WTC11 (cell line): ENCODE data around the gene ASTN2. TPM values are rescaled to one million over a fixed set of nuclear protein-coding genes. Genes with fewer than 3 reads are reported as not detected.

Source experiments
- ATAC-seq: fragments of 200-7000 bp; cut with Tn5 transposase; 2 replicates; pipeline ENCODE4 v1.10.0; 2021; ENCODE audit warnings: mild to moderate bottlenecking, moderate library complexity
- CTCF ChIA-PET: fragments of 300-600 bp; sonication (Branson Sonifier 250); formaldehyde crosslinking; loops from one replicate; lab custom pipeline; 2021; ENCODE audit warnings: antibody characterized with exemption; lab: Charles Lee
- POLR2A ChIA-PET: fragments of 350-600 bp; sonication (Branson Sonifier 250); formaldehyde crosslinking; loops from one replicate; lab custom pipeline; 2021; ENCODE audit warnings: antibody characterized with exemption; lab: Charles Lee
- DNase-seq: peaks from one replicate; pipeline ENCODE4 v3.0.0; 2021; ENCODE audit warnings: low spot score
- H3K27ac Mint-ChIP-seq: 2 replicates; pipeline ENCODE4 v1.8.0; 2021; ENCODE audit warnings: mixed read lengths
- H3K27me3 Mint-ChIP-seq: 2 replicates; pipeline ENCODE4 v1.8.0; 2021; ENCODE audit warnings: low read depth, mild to moderate bottlenecking, moderate library complexity, mixed read lengths
- H3K36me3 Mint-ChIP-seq: 2 replicates; pipeline ENCODE4 v1.8.0; 2021; ENCODE audit warnings: mixed read lengths
- H3K4me1 Mint-ChIP-seq: 2 replicates; pipeline ENCODE4 v1.8.0; 2022; ENCODE audit warnings: mixed read lengths
- H3K4me3 Mint-ChIP-seq: 2 replicates; pipeline ENCODE4 v1.8.0; 2021; ENCODE audit warnings: mild to moderate bottlenecking, moderate library complexity, mixed read lengths
- H3K9me3 Mint-ChIP-seq: 2 replicates; pipeline ENCODE4 v1.8.0; 2021; ENCODE audit warnings: mixed read lengths
- ATF6 ChIP-seq: sonication (generic); formaldehyde crosslinking; IDR thresholded peaks from 2 replicates; pipeline ENCODE4 v1.8.1; 2023; ENCODE audit warnings: mild to moderate bottlenecking, missing genetic modification reagents
- E2F1 ChIP-seq: sonication (generic); formaldehyde crosslinking; IDR thresholded peaks from 2 replicates; pipeline ENCODE4 v1.8.0; 2022; ENCODE audit warnings: mild to moderate bottlenecking, missing genetic modification reagents
- ELF4 ChIP-seq: sonication (generic); formaldehyde crosslinking; IDR thresholded peaks from 2 replicates; pipeline ENCODE4 v1.8.1; 2022; ENCODE audit warnings: low read depth, mild to moderate bottlenecking, moderate library complexity, missing genetic modification reagents
- FOXJ3 ChIP-seq: sonication (generic); formaldehyde crosslinking; IDR thresholded peaks from 2 replicates; pipeline ENCODE4 v1.9.0; 2021; ENCODE audit warnings: missing genetic modification reagents, mild to moderate bottlenecking, borderline replicate concordance
- FOXK1 ChIP-seq: sonication (generic); formaldehyde crosslinking; IDR thresholded peaks from 2 replicates; pipeline ENCODE4 v1.8.0; 2022; ENCODE audit warnings: mild to moderate bottlenecking, moderate library complexity, missing genetic modification reagents
- FOXP4 ChIP-seq: sonication (generic); formaldehyde crosslinking; IDR thresholded peaks from 2 replicates; pipeline ENCODE4 v1.8.0; 2022; ENCODE audit warnings: mild to moderate bottlenecking, missing genetic modification reagents
- KAT7 ChIP-seq: sonication (generic); formaldehyde crosslinking; IDR thresholded peaks from 2 replicates; pipeline ENCODE4 v1.8.1; 2023; ENCODE audit warnings: missing genetic modification reagents, mild to moderate bottlenecking, borderline replicate concordance
- MLX ChIP-seq: sonication (generic); formaldehyde crosslinking; IDR thresholded peaks from 2 replicates; pipeline ENCODE4 v1.8.1; 2023; ENCODE audit warnings: mild to moderate bottlenecking, missing genetic modification reagents, moderate library complexity
- MYBL2 ChIP-seq: sonication (generic); formaldehyde crosslinking; IDR thresholded peaks from 2 replicates; pipeline ENCODE4 v1.8.1; 2023; ENCODE audit warnings: mild to moderate bottlenecking, moderate library complexity, missing genetic modification reagents
- NFE2L1 ChIP-seq: sonication (generic); formaldehyde crosslinking; IDR thresholded peaks from 2 replicates; pipeline ENCODE4 v1.8.1; 2023; ENCODE audit warnings: missing genetic modification reagents
- NR1H2 ChIP-seq: sonication (generic); formaldehyde crosslinking; IDR thresholded peaks from 2 replicates; pipeline ENCODE4 v1.9.0; 2021; ENCODE audit warnings: mild to moderate bottlenecking, moderate library complexity, missing genetic modification reagents
- NR2C2 ChIP-seq: sonication (generic); formaldehyde crosslinking; IDR thresholded peaks from 2 replicates; pipeline ENCODE4 v1.8.0; 2022; ENCODE audit warnings: mild to moderate bottlenecking, missing genetic modification reagents
- RORB ChIP-seq: fragments of 250-450 bp; sonication (Bioruptor Pico); IDR thresholded peaks from 2 replicates; pipeline ENCODE4 v1.9.0; 2021; ENCODE audit warnings: mild to moderate bottlenecking
- SMAD3 ChIP-seq: sonication (generic); formaldehyde crosslinking; IDR thresholded peaks from 2 replicates; pipeline ENCODE4 v1.8.0; 2022; ENCODE audit warnings: missing genetic modification reagents, mild to moderate bottlenecking, borderline replicate concordance
- TCF7 ChIP-seq: sonication (generic); formaldehyde crosslinking; IDR thresholded peaks from 2 replicates; pipeline ENCODE4 v1.8.0; 2022; ENCODE audit warnings: mild to moderate bottlenecking, low read depth, missing genetic modification reagents, moderate library complexity
- ZBTB21 ChIP-seq: sonication (generic); formaldehyde crosslinking; IDR thresholded peaks from 2 replicates; pipeline ENCODE4 v1.8.1; 2023; ENCODE audit warnings: mild to moderate bottlenecking, missing genetic modification reagents, borderline replicate concordance
- ZNF281 ChIP-seq: sonication (generic); formaldehyde crosslinking; IDR thresholded peaks from 2 replicates; pipeline ENCODE4 v1.8.0; 2023; ENCODE audit warnings: mild to moderate bottlenecking, missing genetic modification reagents
- ZNF671 ChIP-seq: fragments of 250-450 bp; sonication (Bioruptor Pico); IDR thresholded peaks from 2 replicates; pipeline ENCODE4 v1.8.0; 2021; ENCODE audit warnings: mild to moderate bottlenecking
- total RNA-seq: library from RNA; stranded (reverse); gene quantifications from 3 replicates; pipeline ENCODE4 v1.2.3, GENCODE V29; 2021

The ASTN2 gene
- total RNA-seq, 1 experiment from 2014 or later = 16.2 TPM

GRCh38 chr9:116476002-116476401, 938.9 kb downstream of the ASTN2 start (continued):
- no peak for TF ChIP-seq FOXJ3 (CRISPR knock-in tag)

GRCh38 chr9:116475201-116475600, 939.7 kb downstream of the ASTN2 start:
- DNase-seq (no peak), ATAC-seq (no peak)
- Mint-ChIP-seq H3K9me3 (peaks cover 4% of the 10 kb centered on the region), H3K36me3 (no peaks in the 10 kb centered on the region), H3K27me3 (no peaks in the 10 kb centered on the region), H3K4me1 (peaks cover 50% of the 10 kb centered on the region), H3K27ac (no peak overlapping the region; the same call in 1 of the 2 replicates), H3K4me3 (no peak overlapping the region)
- ChIA-PET CTCF (no interaction called here), POLR2A (no interaction called here)
- no peak for TF ChIP-seq NR1H2
- TF ChIP-seq E2F1 (CRISPR knock-in tag) = no peak

GRCh38 chr9:116471944-116472506, 942.8 kb downstream of the ASTN2 start:
- Mint-ChIP-seq H3K27ac (peak overlapping the region; percentile 88), H3K4me1 (peaks cover 68% of the 10 kb centered on the region)
- CTCF ChIA-PET = interaction anchor here (0.8 to 4.3 kb wide), 6 partner anchors 8 to 186 kb away, joined by 3 to 24 read pairs (median 4); no protein-coding TSS in a partner anchor

More at GRCh38 chr9:116471944-116472506, 942.8 kb downstream of the ASTN2 start:
- peaks cover 5% of the 10 kb centered on the region; the same call in 1 of the 2 replicates for H3K36me3 Mint-ChIP-seq
- DNase-seq (no peak), ATAC-seq (peak; percentile 12)
- H3K4me3 Mint-ChIP-seq = peak overlapping the region; percentile 49
- no peaks in the 10 kb centered on the region for H3K27me3 Mint-ChIP-seq
- TF ChIP-seq FOXK1 (CRISPR knock-in tag) = no peak
- no peak for TF ChIP-seq ATF6 (CRISPR knock-in tag)
- no peak for TF ChIP-seq ZNF671 (CRISPR knock-in tag)
- TF ChIP-seq ZBTB21 = no peak
- TF ChIP-seq RORB (CRISPR knock-in tag) = no peak
- TF ChIP-seq ZNF281 (CRISPR knock-in tag) = no peak
- TF ChIP-seq MYBL2 (CRISPR knock-in tag) = no peak
- TF ChIP-seq SMAD3 (CRISPR knock-in tag) = no peak
- no peak for TF ChIP-seq KAT7 (CRISPR knock-in tag)
- no peak for TF ChIP-seq NR2C2
- no peak for TF ChIP-seq FOXP4
- no peak for TF ChIP-seq NFE2L1 (CRISPR knock-in tag)
- TF ChIP-seq MLX (CRISPR knock-in tag) = no peak
- TF ChIP-seq ELF4 (CRISPR knock-in tag) = no peak
- no peak for TF ChIP-seq TCF7 (CRISPR knock-in tag)
- POLR2A ChIA-PET = interaction anchor here (0.6 kb wide), 1 partner anchor 67 kb away, joined by 5 read pairs; no protein-coding TSS in a partner anchor
- H3K9me3 Mint-ChIP-seq = peaks cover 7% of the 10 kb centered on the region
